Hepatocyte (in vitro differentiated cells): ENCODE results near the gene CD300A. TPM values are rescaled to one million over a fixed set of nuclear protein-coding genes. Genes with fewer than 3 reads are reported as not detected.
"Not testable (repeated sequence)": the region's sequence is repeated elsewhere in the genome, so short reads cannot be mapped to it uniquely, and the experiment has no call there.

Source experiments
- DNase-seq: peaks from one replicate; pipeline ENCODE4 v3.0.0-alpha.2; 2016; ENCODE audit warnings: low spot score
- H2AFZ ChIP-seq: fragments of 200-600 bp; sonication (generic); 2 replicates; pipeline ENCODE4 v1.6.0; 2016; ENCODE audit warnings: antibody characterized with exemption, mild to moderate bottlenecking
- H3K27ac ChIP-seq: fragments of 200-600 bp; sonication (generic); 2 replicates; pipeline ENCODE4 v1.5.1; 2016; ENCODE audit warnings: mild to moderate bottlenecking
- H3K27me3 ChIP-seq: fragments of 200-600 bp; sonication (generic); 2 replicates; pipeline ENCODE4 v1.6.1; 2016
- H3K36me3 ChIP-seq: fragments of 200-600 bp; sonication (generic); replicated peaks from 2 replicates; pipeline ENCODE4 v1.5.1; 2016; ENCODE audit warnings: low read depth; ENCODE audit not compliant: insufficient read depth
- H3K4me1 ChIP-seq: fragments of 200-600 bp; sonication (generic); 2 replicates; pipeline ENCODE4 v1.5.1; 2016; ENCODE audit warnings: mild to moderate bottlenecking, moderate library complexity; ENCODE audit not compliant: insufficient read depth
- H3K4me2 ChIP-seq: fragments of 200-600 bp; sonication (generic); 2 replicates; pipeline ENCODE4 v1.6.0; 2016
- H3K4me3 ChIP-seq: fragments of 200-600 bp; sonication (generic); 2 replicates; pipeline ENCODE4 v1.5.1; 2016; ENCODE audit warnings: mild to moderate bottlenecking
- H3K79me2 ChIP-seq: fragments of 200-600 bp; sonication (generic); 2 replicates; pipeline ENCODE4 v1.6.0; 2017; ENCODE audit warnings: mild to moderate bottlenecking
- H3K9me2 ChIP-seq: fragments of 200-600 bp; sonication (generic); replicated peaks from 2 replicates; pipeline ENCODE4 v1.6.0; 2017; ENCODE audit warnings: mild to moderate bottlenecking; ENCODE audit not compliant: insufficient read depth
- H3K9me3 ChIP-seq: fragments of 200-600 bp; sonication (generic); 2 replicates; pipeline ENCODE4 v1.5.1; 2016; ENCODE audit warnings: low read depth, mild to moderate bottlenecking
- H4K20me1 ChIP-seq: fragments of 200-600 bp; sonication (generic); 2 replicates; pipeline ENCODE4 v1.6.0; 2016; ENCODE audit warnings: mild to moderate bottlenecking; ENCODE audit not compliant: insufficient read depth, poor library complexity, severe bottlenecking
- EZH2 ChIP-seq: fragments of 200-600 bp; sonication (generic); IDR thresholded peaks from 2 replicates; pipeline ENCODE4 v1.6.1; 2016; ENCODE audit warnings: antibody characterized with exemption, mild to moderate bottlenecking, borderline replicate concordance
- EZH2phosphoT487 ChIP-seq: fragments of 200-600 bp; sonication (generic); IDR thresholded peaks from one replicate; pipeline ENCODE4 v1.6.1; 2018; ENCODE audit warnings: antibody characterized with exemption, mild to moderate bottlenecking, low read depth, moderate library complexity; ENCODE audit not compliant: unreplicated experiment, severe bottlenecking
- WGBS: methylation state at CpG from one replicate; pipeline ENCODE4 v1.1.6; 2016; ENCODE audit warnings: low lambda C conversion rate; ENCODE audit errors: missing lambda C conversion rate; 5-methylcytosine and 5-hydroxymethylcytosine counted together
- polyA plus RNA-seq: library from polyadenylated mRNA; unstranded; fragments of >200 nt; fragmentation: Nextera tagmentation; extraction: Ambion mirVana; gene quantifications from 2 replicates; pipeline ENCODE4 v1.2.1, GENCODE V29; 2016
- total RNA-seq: library from RNA; depleted of rRNA; stranded (reverse); fragments of >200 nt; gene quantifications from 2 replicates; pipeline ENCODE4 v1.2.3, GENCODE V29; 2014
- TF ChIP-seq, protein P1 (sequence below): fragments of 200-600 bp; sonication (generic); IDR thresholded peaks from 2 replicates; pipeline ENCODE4 v1.5.1; 2016; ENCODE audit warnings: antibody characterized with exemption, mild to moderate bottlenecking; ENCODE audit not compliant: poor library complexity

CD300A gene
- total and polyA plus RNA-seq, 2 experiments from 2014 or later, result 0.22 to 1.1 TPM

DNA sequence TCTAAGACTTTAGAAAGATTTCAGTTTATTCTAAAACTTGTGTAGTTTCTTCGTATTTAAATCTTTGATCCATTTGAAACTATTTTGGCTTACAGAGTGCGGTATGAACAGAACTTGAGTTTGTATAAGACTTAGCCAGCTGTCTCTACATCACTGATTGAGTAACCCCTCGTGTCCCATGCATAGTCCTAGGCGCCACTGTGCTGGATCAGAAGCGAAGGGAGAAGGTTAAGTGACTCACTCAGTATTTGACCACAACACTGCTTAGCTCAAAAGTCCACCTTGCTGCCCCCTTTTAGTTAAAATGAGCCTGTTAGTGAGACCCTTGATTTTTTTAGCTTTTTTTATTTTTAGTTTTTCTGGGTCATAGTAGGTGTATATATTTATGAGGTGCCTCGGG is 36.4 kb downstream of the CD300A start:
- TF ChIP-seq EZH2phosphoT487 (no peak), EZH2 (no peak)
- TF ChIP-seq, protein P1, sequence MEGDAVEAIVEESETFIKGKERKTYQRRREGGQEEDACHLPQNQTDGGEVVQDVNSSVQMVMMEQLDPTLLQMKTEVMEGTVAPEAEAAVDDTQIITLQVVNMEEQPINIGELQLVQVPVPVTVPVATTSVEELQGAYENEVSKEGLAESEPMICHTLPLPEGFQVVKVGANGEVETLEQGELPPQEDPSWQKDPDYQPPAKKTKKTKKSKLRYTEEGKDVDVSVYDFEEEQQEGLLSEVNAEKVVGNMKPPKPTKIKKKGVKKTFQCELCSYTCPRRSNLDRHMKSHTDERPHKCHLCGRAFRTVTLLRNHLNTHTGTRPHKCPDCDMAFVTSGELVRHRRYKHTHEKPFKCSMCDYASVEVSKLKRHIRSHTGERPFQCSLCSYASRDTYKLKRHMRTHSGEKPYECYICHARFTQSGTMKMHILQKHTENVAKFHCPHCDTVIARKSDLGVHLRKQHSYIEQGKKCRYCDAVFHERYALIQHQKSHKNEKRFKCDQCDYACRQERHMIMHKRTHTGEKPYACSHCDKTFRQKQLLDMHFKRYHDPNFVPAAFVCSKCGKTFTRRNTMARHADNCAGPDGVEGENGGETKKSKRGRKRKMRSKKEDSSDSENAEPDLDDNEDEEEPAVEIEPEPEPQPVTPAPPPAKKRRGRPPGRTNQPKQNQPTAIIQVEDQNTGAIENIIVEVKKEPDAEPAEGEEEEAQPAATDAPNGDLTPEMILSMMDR, result no peak
- WGBS, result 77% methylated on average over 6 of the region's 6 CpGs
- no peak overlapping the region for H3K27ac ChIP-seq

DNA sequence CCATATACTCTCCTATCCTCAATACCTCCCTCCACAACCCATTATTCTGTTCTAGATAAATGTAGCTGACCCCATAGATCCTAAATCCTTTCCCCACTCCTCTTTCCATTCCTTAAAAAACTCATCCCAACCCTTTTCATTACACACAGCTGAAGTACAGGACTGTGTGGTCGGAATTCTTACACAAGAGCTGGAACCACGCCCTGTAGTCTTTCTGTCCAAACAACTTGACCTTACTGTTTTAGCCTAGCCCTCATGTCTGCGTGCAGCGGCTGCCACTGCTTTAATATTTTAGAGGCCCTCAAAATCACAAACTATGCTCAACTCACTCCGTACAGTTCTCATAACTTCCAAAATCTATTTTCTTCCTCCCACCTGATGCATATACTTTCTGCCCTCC is 37.5 kb downstream of the CD300A start:
- H3K79me2 ChIP-seq, H4K20me1 ChIP-seq, DNase-seq, H3K4me3 ChIP-seq, H3K27ac ChIP-seq, H3K4me1 ChIP-seq, H3K27me3 ChIP-seq, H3K36me3 ChIP-seq, H3K9me3 ChIP-seq, H2AFZ ChIP-seq, H3K9me2 ChIP-seq, H3K4me2 ChIP-seq: not testable (repeated sequence)
- WGBS, result 83% methylated on average over 5 of the region's 5 CpGs

More for the DNA sequence above, 36.4 kb downstream of the CD300A start:
- Histone ChIP-seq H3K79me2 (no peaks in the 10 kb centered on the region), H3K9me2 (no peaks in the 10 kb centered on the region), H2AFZ (no peak overlapping the region), H3K4me1 (no peaks in the 10 kb centered on the region), H3K9me3 (no peaks in the 10 kb centered on the region), H3K4me3 (no peak overlapping the region), H3K27me3 (no peaks in the 10 kb centered on the region), H3K4me2 (no peak overlapping the region), H4K20me1 (no peaks in the 10 kb centered on the region), H3K36me3 (no peaks in the 10 kb centered on the region)
- DNase-seq, result no peak

DNA sequence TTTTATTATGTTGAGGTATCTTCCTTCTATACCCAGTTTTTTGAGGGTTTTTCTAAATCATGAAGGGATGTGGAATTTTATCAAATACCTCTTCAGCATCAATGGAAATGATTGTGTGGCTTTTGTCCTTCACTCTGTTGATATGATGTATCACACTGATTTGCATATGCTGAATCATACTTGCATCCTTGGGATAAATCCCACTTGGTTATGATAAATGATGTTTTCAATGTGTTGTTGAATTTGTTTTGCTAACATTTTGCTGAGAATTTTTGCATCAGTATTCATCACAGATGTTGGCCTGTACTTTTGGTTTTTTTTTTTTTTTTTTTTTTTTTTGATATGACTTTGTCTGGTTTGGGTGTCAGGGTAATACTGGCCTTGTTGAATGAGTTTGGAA is 41.7 kb downstream of the CD300A start:
- Histone ChIP-seq H3K27me3 (no peaks in the 10 kb centered on the region), H3K27ac (no peak overlapping the region), H3K79me2 (no peaks in the 10 kb centered on the region), H2AFZ (no peak overlapping the region), H3K9me3 (no peaks in the 10 kb centered on the region), H3K4me2 (no peak overlapping the region), H4K20me1 (no peaks in the 10 kb centered on the region), H3K9me2 (no peaks in the 10 kb centered on the region), H3K36me3 (no peaks in the 10 kb centered on the region), H3K4me1 (no peaks in the 10 kb centered on the region), H3K4me3 (no peak overlapping the region)
- TF ChIP-seq, protein P1, result no peak
- TF ChIP-seq EZH2phosphoT487 (no peak), EZH2 (no peak)
- no peak for DNase-seq

DNA sequence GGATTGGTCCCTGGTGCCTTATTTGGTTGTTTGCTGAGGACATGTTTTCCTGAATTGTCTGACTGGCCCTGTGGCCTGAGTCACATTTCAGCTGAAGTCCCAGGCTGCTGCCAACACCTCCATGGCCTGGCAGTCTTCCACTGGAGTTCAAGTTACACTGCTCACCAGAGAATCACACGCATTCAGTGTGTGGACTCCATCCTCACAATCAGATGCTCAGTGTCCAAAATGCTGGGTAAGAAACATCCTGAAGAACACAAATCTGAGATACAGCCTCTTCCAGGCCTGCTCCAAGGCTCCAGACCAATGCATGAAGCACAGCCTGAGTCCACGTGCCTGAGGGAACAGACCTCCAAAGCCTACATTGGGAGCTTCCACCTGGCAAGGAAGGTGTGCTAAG is 45.6 kb downstream of the CD300A start:
- DNase-seq, result no peak
- no peak overlapping the region for H3K4me2 ChIP-seq
- H3K9me2 ChIP-seq, result no peaks in the 10 kb centered on the region
- no peak overlapping the region for H2AFZ ChIP-seq
- no peaks in the 10 kb centered on the region for H4K20me1 ChIP-seq
- no peak overlapping the region for H3K4me3 ChIP-seq
- H3K27me3 ChIP-seq, result no peaks in the 10 kb centered on the region
- H3K27ac ChIP-seq, result no peak overlapping the region
- no peaks in the 10 kb centered on the region for H3K9me3 ChIP-seq
- no peaks in the 10 kb centered on the region for H3K4me1 ChIP-seq
- H3K36me3 ChIP-seq, result no peaks in the 10 kb centered on the region
- 78% methylated on average over 2 of the region's 2 CpGs for WGBS
- no peak for TF ChIP-seq EZH2phosphoT487
- TF ChIP-seq EZH2, result no peak
- TF ChIP-seq, protein P1, result no peak
- no peaks in the 10 kb centered on the region for H3K79me2 ChIP-seq
